Measurements from ENCODE around the gene H19. TPM values are rescaled to one million over a fixed set of nuclear protein-coding genes. Genes with fewer than 3 reads are reported as not detected.

The H19 gene
- total and polyA plus RNA-seq, 9 of the 15 experiments (the other 6 are each of a cell fraction or from before 2014, with no cell fraction given): 0.13 to 682 (median 15.7) TPM

- FAIRE-seq (no peak), ATAC-seq (no peak), DNase-seq (ENCODE audit: extremely low read depth in 1 of 4, low spot score in 3 of 4) (no peak)
- H3K27ac ChIP-seq (ENCODE audit: extremely low read depth, low read depth, low read length): no peak overlapping the region
- no peak overlapping the region for H3K4me3 ChIP-seq
- TF ChIP-seq CEBPG (CRISPR knock-in tag; IDR thresholded peaks at IDR 0.05) (no peak), CEBPG (tag; conservative IDR thresholded peaks at IDR 0.05 in 1 of 2, IDR thresholded peaks at IDR 0.05 in 1 of 2) (no peak), ATF7 (IDR thresholded peaks at IDR 0.05) (no peak), RBFOX2 (IDR thresholded peaks at IDR 0.05; ENCODE audit: low read depth, low read length) (no peak), CBX8 (IDR thresholded peaks at IDR 0.05; ENCODE audit: borderline replicate concordance, extremely low read depth, low read depth, low read length, poor library complexity, severe bottlenecking) (no peak), PYGO2 (tag; IDR thresholded peaks at IDR 0.05) (no peak), ZNF707 (CRISPR knock-in tag; conservative IDR thresholded peaks at IDR 0.05) (no peak), CEBPZ (IDR thresholded peaks at IDR 0.05; ENCODE audit: borderline replicate concordance, low read depth, low read length) (no peak), RFX1 (IDR thresholded peaks at IDR 0.05) (no peak), SPI1 (IDR thresholded peaks at IDR 0.05; ENCODE audit: borderline replicate concordance, low read depth, low read length) (no peak), PTBP1 (IDR thresholded peaks at IDR 0.05; ENCODE audit: low read depth, low read length) (no peak), ETV5 (CRISPR knock-in tag; IDR thresholded peaks at IDR 0.05; ENCODE audit: low read depth) (no peak), XRCC5 (IDR thresholded peaks at IDR 0.05; ENCODE audit: low read depth, low read length) (no peak), ARHGAP35 (IDR thresholded peaks at IDR 0.05; ENCODE audit: partially characterized antibody) (no peak), THAP12 (CRISPR knock-in tag; IDR thresholded peaks at IDR 0.05) (no peak), NELFE (IDR thresholded peaks at IDR 0.05; ENCODE audit: insufficient read depth, insufficient read length) (no peak), NEUROD1 (IDR thresholded peaks at IDR 0.05; ENCODE audit: borderline replicate concordance, low read depth, low read length, partially characterized antibody) (no peak), EHMT2 (IDR thresholded peaks at IDR 0.05) (no peak)
- CTCF ChIA-PET (ENCODE audit: low intra/inter-chr PET ratio): interaction anchor here (6.6 kb wide), 1 partner anchor 112 kb away, joined by 111 read pairs; no protein-coding TSS in a partner anchor
- no peaks in the 10 kb centered on the region for H3K27me3 ChIP-seq (ENCODE audit: control insufficient read depth in 2 of 2, insufficient read depth in 2 of 2, low read length in 2 of 2)
- POLR2A ChIA-PET: interaction anchor here (0.6 to 2.1 kb wide), 3 partner anchors 17 to 237 kb away, joined by 3 to 7 read pairs (median 3); no protein-coding TSS in a partner anchor
- H3K4me1 ChIP-seq (replicated peaks in 1 of 2; ENCODE audit: control insufficient read depth in 2 of 2, insufficient read depth in 2 of 2, low read length in 2 of 2): no peaks in the 10 kb centered on the region
- in situ Hi-C loops (cut with MboI) (no loop called here), intact Hi-C loops (cut with micrococcal nuclease) (no loop called here)
- no peaks in the 10 kb centered on the region for H3K9me3 ChIP-seq (replicated peaks; ENCODE audit: control insufficient read depth, insufficient read depth, low read depth, low read length)
- H3K9me1 ChIP-seq (ENCODE audit: control insufficient read depth, insufficient read depth, low read length): no peaks in the 10 kb centered on the region
- no peak overlapping the region for H2AFZ ChIP-seq (ENCODE audit: low read depth, low read length)
- no peak overlapping the region for H3K9ac ChIP-seq (ENCODE audit: insufficient read depth in 1 of 2, low read depth in 2 of 2, low read length in 2 of 2)
- H3K79me2 ChIP-seq (ENCODE audit: control insufficient read depth, insufficient read depth, low read length): no peaks in the 10 kb centered on the region
- no peaks in the 10 kb centered on the region for H3K36me3 ChIP-seq (ENCODE audit: control insufficient read depth, insufficient read depth, low read length)
- BruUV-seq (replicated peaks): no TSS peak
- no peaks in the 10 kb centered on the region for H4K20me1 ChIP-seq (replicated peaks; ENCODE audit: control insufficient read depth, insufficient read depth, low read length)
- no CpG with 5 or more reads among the region's 20 CpGs for WGBS (ENCODE audit: insufficient coverage, low coverage, missing lambda C conversion rate)
- no peak overlapping the region for H3K4me2 ChIP-seq (ENCODE audit: insufficient read depth, low read length)
Measured at GRCh38 chr11:2039198-2039759, 41.6 kb upstream of the H19 start.

Measured in K562 (cell line).